Caco-2 (cell line): ENCODE measurements around the gene DGCR2. TPM values are rescaled to one million over a fixed set of nuclear protein-coding genes. Genes with fewer than 3 reads are reported as not detected.

Experiments used
- BruUV-seq: library from RNA; stranded (reverse); fragments of 400-500 nt; replicated peaks from 2 replicates; lab custom pipeline; 2021; lab: Mats Ljungman, UMichigan
- CTCF ChIA-PET: fragments of 300-600 bp; sonication (Branson Sonifier 250); formaldehyde crosslinking; loops from one replicate; lab custom pipeline; 2022; ENCODE audit warnings: antibody characterized with exemption; lab: Charles Lee
- POLR2A ChIA-PET: fragments of 300-600 bp; sonication (Branson Sonifier 250); formaldehyde crosslinking; loops from one replicate; lab custom pipeline; 2022; ENCODE audit warnings: antibody characterized with exemption; lab: Charles Lee
- DNase-seq, 2 experiments: peaks; one replicate each; pipeline versions ENCODE4 v3.0.0 to v3.0.0-alpha.2; 2020 to 2022
- H3K27me3 ChIP-seq: replicated peaks from 2 replicates; pipeline ENCODE4 v1.6.0; 2011; ENCODE audit warnings: low read length; ENCODE audit not compliant: control insufficient read depth, insufficient read depth
- H3K36me3 ChIP-seq: 2 replicates; pipeline ENCODE4 v1.5.1; 2011; ENCODE audit warnings: low read length; ENCODE audit not compliant: control insufficient read depth, insufficient read depth
- H3K4me1 ChIP-seq: fragments of 250-450 bp; sonication (Bioruptor Pico); 2 replicates; pipeline ENCODE4 v1.5.1; 2020; ENCODE audit warnings: mild to moderate bottlenecking
- H3K4me3 ChIP-seq: 2 replicates; pipeline ENCODE4 v1.5.1; 2011; ENCODE audit warnings: low read depth, mild to moderate bottlenecking, control low read depth, low read length
- H3K9me3 ChIP-seq: fragments of 250-450 bp; sonication (Bioruptor Pico); 2 replicates; pipeline ENCODE4 v1.5.1; 2020; ENCODE audit warnings: mild to moderate bottlenecking, moderate library complexity
- H3K27ac Mint-ChIP-seq: one replicate; pipeline ENCODE4 v1.8.0; 2022; ENCODE audit warnings: mixed read lengths; ENCODE audit not compliant: unreplicated experiment
- H3K27me3 Mint-ChIP-seq: one replicate; pipeline ENCODE4 v1.8.0; 2022; ENCODE audit warnings: mixed read lengths; ENCODE audit not compliant: insufficient read depth, unreplicated experiment
- H3K36me3 Mint-ChIP-seq: one replicate; pipeline ENCODE4 v1.8.0; 2022; ENCODE audit warnings: mild to moderate bottlenecking, mixed read lengths; ENCODE audit not compliant: insufficient read depth, unreplicated experiment
- H3K4me1 Mint-ChIP-seq: one replicate; pipeline ENCODE4 v1.8.0; 2022; ENCODE audit warnings: low read depth, mixed read lengths; ENCODE audit not compliant: unreplicated experiment
- H3K4me3 Mint-ChIP-seq: one replicate; pipeline ENCODE4 v1.8.0; 2022; ENCODE audit warnings: mild to moderate bottlenecking, moderate library complexity, mixed read lengths; ENCODE audit not compliant: unreplicated experiment
- H3K9me3 Mint-ChIP-seq: one replicate; pipeline ENCODE4 v1.8.0; 2022; ENCODE audit warnings: mixed read lengths; ENCODE audit not compliant: unreplicated experiment
- CTCF ChIP-seq, 2 experiments: fragments of 200-600 bp in 1 of 2; IDR thresholded peaks; 1 replicate in 1 of 2; 2 replicates in 1 of 2; pipeline versions ENCODE4 v1.5.1 to v1.8.0; 2011 to 2022; ENCODE audit warnings: antibody characterized with exemption in 1 of 2, control low read depth in 1 of 2, inconsistent platforms in 1 of 2, low read depth in 1 of 2, low read length in 1 of 2, mild to moderate bottlenecking in 1 of 2, moderate library complexity in 1 of 2; ENCODE audit not compliant: insufficient read depth in 1 of 2, severe bottlenecking in 1 of 2, unreplicated experiment in 1 of 2
- intact Hi-C: fragments of 100-400 bp; cut with micrococcal nuclease; formaldehyde crosslinking; loops from one replicate; pipeline ENCODE4 v1.10.0; 2022; ENCODE audit not compliant: unreplicated experiment
- total RNA-seq: library from RNA; stranded (reverse); gene quantifications from 2 replicates; pipeline ENCODE4 v1.2.3, GENCODE V29; 2022

DGCR2 gene
- total RNA-seq, 1 experiment from 2014 or later, result 67.9 TPM

DNA sequence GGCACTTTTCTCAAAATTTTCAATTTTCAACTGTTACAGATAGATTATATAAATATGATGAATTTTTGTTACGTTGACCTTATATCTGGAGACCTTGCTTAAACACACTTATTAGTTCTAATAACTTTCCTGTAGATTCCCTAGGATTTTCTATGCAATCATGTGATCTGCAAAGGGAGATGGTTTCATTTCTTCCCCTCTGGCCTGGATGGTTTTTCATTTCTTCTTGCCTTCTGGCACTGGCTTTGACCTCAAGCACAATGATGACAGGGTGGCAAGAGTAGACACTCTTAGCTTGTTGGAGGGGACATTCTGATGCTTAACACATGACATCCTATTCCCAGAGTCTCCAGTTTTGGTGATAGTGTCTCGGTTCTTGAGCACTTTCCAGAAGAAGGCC lies 75.9 kb downstream of the DGCR2 start:
- H3K9me3 Mint-ChIP-seq, result no peaks in the 10 kb centered on the region
- POLR2A ChIA-PET, result no interaction called here
- Histone ChIP-seq H3K4me3 (no peak overlapping the region), H3K9me3 (no peaks in the 10 kb centered on the region), H3K4me1 (no peaks in the 10 kb centered on the region), H3K36me3 (peaks cover 5% of the 10 kb centered on the region), H3K27me3 (no peaks in the 10 kb centered on the region)
- H3K27me3 Mint-ChIP-seq, result no peaks in the 10 kb centered on the region
- H3K27ac Mint-ChIP-seq, result no peak overlapping the region
- intact Hi-C loops, result no loop called here
- H3K4me1 Mint-ChIP-seq, result peaks cover 1% of the 10 kb centered on the region
- no TSS peak for BruUV-seq
- H3K4me3 Mint-ChIP-seq, result no peak overlapping the region
- CTCF ChIA-PET, result no interaction called here
- no peak for TF ChIP-seq CTCF (IDR thresholded peaks at IDR 0.05; ENCODE audit: insufficient read depth in 1 of 2, low read depth in 1 of 2, low read length in 1 of 2, severe bottlenecking in 1 of 2, unreplicated experiment in 1 of 2)
- no peak for DNase-seq
- peaks cover 72% of the 10 kb centered on the region for H3K36me3 Mint-ChIP-seq

GRCh38 chr22:19045094-19045493 lies 77.1 kb downstream of the DGCR2 start:
- Histone ChIP-seq H3K4me1 (no peaks in the 10 kb centered on the region), H3K27me3 (no peaks in the 10 kb centered on the region), H3K9me3 (no peaks in the 10 kb centered on the region), H3K36me3 (peaks cover 5% of the 10 kb centered on the region), H3K4me3 (no peak overlapping the region)
- Mint-ChIP-seq H3K4me3 (no peak overlapping the region), H3K36me3 (peaks cover 75% of the 10 kb centered on the region), H3K9me3 (no peaks in the 10 kb centered on the region), H3K27me3 (no peaks in the 10 kb centered on the region), H3K27ac (no peak overlapping the region), H3K4me1 (no peaks in the 10 kb centered on the region)
- ChIA-PET CTCF (no interaction called here), POLR2A (no interaction called here)
- TF ChIP-seq CTCF (IDR thresholded peaks at IDR 0.05; ENCODE audit: insufficient read depth in 1 of 2, low read depth in 1 of 2, low read length in 1 of 2, severe bottlenecking in 1 of 2, unreplicated experiment in 1 of 2), result no peak
- no peak for DNase-seq
- no TSS peak for BruUV-seq
- intact Hi-C loops, result no loop called here

DNA sequence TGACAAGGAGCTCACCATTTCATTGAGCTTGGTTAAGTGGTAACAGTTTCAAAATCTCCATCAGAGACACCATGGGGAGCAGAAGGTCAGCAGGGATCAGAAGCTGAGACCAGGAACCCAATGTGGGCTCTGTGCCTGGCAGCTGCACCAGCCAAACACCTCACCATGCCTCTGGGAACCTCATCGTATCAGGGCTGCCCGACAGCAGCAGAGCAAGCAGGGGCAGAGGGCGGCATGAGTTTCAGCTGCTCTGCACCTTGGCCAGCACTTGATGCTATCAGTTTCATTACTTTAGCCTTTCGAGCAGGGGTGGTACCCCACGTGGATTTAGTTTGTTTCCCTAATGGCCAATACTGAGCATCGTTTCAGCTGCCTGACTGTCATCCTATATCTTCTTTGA lies 77.8 kb downstream of the DGCR2 start:
- no peak for DNase-seq
- H3K27me3 ChIP-seq, result no peaks in the 10 kb centered on the region
- Mint-ChIP-seq H3K36me3 (peaks cover 75% of the 10 kb centered on the region), H3K4me3 (no peak overlapping the region), H3K9me3 (no peaks in the 10 kb centered on the region), H3K27me3 (no peaks in the 10 kb centered on the region), H3K4me1 (no peaks in the 10 kb centered on the region), H3K27ac (no peak overlapping the region)
- ChIA-PET POLR2A (interaction anchor here (0.6 kb wide), 1 partner anchor 62 kb away, joined by 9 read pairs; no protein-coding TSS in a partner anchor), CTCF (no interaction called here)
- intact Hi-C loops, result no loop called here
- peaks cover 5% of the 10 kb centered on the region for H3K36me3 ChIP-seq
- no TSS peak for BruUV-seq
- TF ChIP-seq CTCF (IDR thresholded peaks at IDR 0.05; ENCODE audit: insufficient read depth in 1 of 2, low read depth in 1 of 2, low read length in 1 of 2, severe bottlenecking in 1 of 2, unreplicated experiment in 1 of 2), result no peak
- H3K9me3 ChIP-seq, result no peaks in the 10 kb centered on the region
- H3K4me1 ChIP-seq, result no peaks in the 10 kb centered on the region
- H3K4me3 ChIP-seq, result no peak overlapping the region
